ENCODE measurements around the gene URB2. TPM values are rescaled to one million over a fixed set of nuclear protein-coding genes. Genes with fewer than 3 reads are reported as not detected.

Gene URB2
- total and polyA plus RNA-seq, 10 donors = 2.1 to 13.6 (median 9.4) TPM

- WGBS, 5 donors = 90 to 95% (median 92%) methylated on average over 11 of the region's 11 CpGs
- intact Hi-C loops (cut with DNase I; ENCODE audit: low total_unique reads) = no loop called here
- no peak overlapping the region for H3K27ac ChIP-seq
These were observed 8.5 kb upstream of the URB2 start for GRCh38 chr1:229617351-229618100.

GRCh38 chr1:229619002-229619401 lies 7.0 kb upstream of the URB2 start:
- TF ChIP-seq POLR2AphosphoS5 (IDR thresholded peaks at IDR 0.05) (no peak), CTCF (IDR thresholded peaks at IDR 0.05 in 8 of 11, conservative IDR thresholded peaks at IDR 0.05 in 3 of 11) (no peak), POLR2A (IDR thresholded peaks at IDR 0.05) (no peak)
- H3K4me1 ChIP-seq = peaks cover under 1 to 60% (median 22%) of the 10 kb centered on the region in 6 donors
- peaks cover 0 to 7% (median 4%) of the 10 kb centered on the region in 6 donors for H3K36me3 ChIP-seq
- no peak overlapping the region for H3K4me3 ChIP-seq
- no peak for DNase-seq
- no peak overlapping the region for H3K27ac ChIP-seq
- intact Hi-C loops (cut with DNase I; ENCODE audit: low total_unique reads) = no loop called here
- no peaks in the 10 kb centered on the region for H3K9me3 ChIP-seq
- no peaks in the 10 kb centered on the region for H3K27me3 ChIP-seq (replicated peaks in 1 of 7)

More at GRCh38 chr1:229617351-229618100, 8.5 kb upstream of the URB2 start:
- Histone ChIP-seq H3K4me1 (peaks cover 0 to 46% (median 11%) of the 10 kb centered on the region in 6 donors), H3K27me3 (replicated peaks in 1 of 7) (no peaks in the 10 kb centered on the region), H3K4me3 (no peak overlapping the region), H3K9me3 (no peaks in the 10 kb centered on the region), H3K36me3 (peaks cover 0 to 22% (median 14%) of the 10 kb centered on the region in 6 donors)
- TF ChIP-seq CTCF (IDR thresholded peaks at IDR 0.05 in 8 of 11, conservative IDR thresholded peaks at IDR 0.05 in 3 of 11) (no peak), POLR2AphosphoS5 (IDR thresholded peaks at IDR 0.05) (no peak), POLR2A (IDR thresholded peaks at IDR 0.05) (no peak)
- no peak for DNase-seq

GRCh38 chr1:229619614-229620013 lies 6.4 kb upstream of the URB2 start:
- WGBS, 5 donors = 83 to 93% (median 86%) methylated on average over 5 of the region's 5 CpGs
- intact Hi-C loops (cut with DNase I; ENCODE audit: low total_unique reads) = no loop called here
- TF ChIP-seq POLR2AphosphoS5 (IDR thresholded peaks at IDR 0.05) (no peak), POLR2A (IDR thresholded peaks at IDR 0.05) (no peak), CTCF (IDR thresholded peaks at IDR 0.05 in 8 of 11, conservative IDR thresholded peaks at IDR 0.05 in 3 of 11) (no peak)

GRCh38 chr1:229620876-229621275 lies 5.2 kb upstream of the URB2 start:
- no peaks in the 10 kb centered on the region for H3K36me3 ChIP-seq
- H3K27me3 ChIP-seq (replicated peaks in 1 of 7) = no peaks in the 10 kb centered on the region
- intact Hi-C loops (cut with DNase I; ENCODE audit: low total_unique reads) = no loop called here
- peaks cover 10 to 74% (median 33%) of the 10 kb centered on the region in 6 donors for H3K4me1 ChIP-seq
- TF ChIP-seq POLR2A (IDR thresholded peaks at IDR 0.05) = no peak
- TF ChIP-seq POLR2AphosphoS5 (IDR thresholded peaks at IDR 0.05) = no peak
- no peak for TF ChIP-seq CTCF (IDR thresholded peaks at IDR 0.05 in 8 of 11, conservative IDR thresholded peaks at IDR 0.05 in 3 of 11)
- H3K4me3 ChIP-seq = no peak overlapping the region
- no peak for DNase-seq
- H3K9me3 ChIP-seq = no peaks in the 10 kb centered on the region
- no peak overlapping the region for H3K27ac ChIP-seq
- 64 to 85% (median 75%) methylated on average over 3 of the region's 3 CpGs for WGBS, 5 donors

More at GRCh38 chr1:229619614-229620013, 6.4 kb upstream of the URB2 start:
- Histone ChIP-seq H3K27me3 (replicated peaks in 1 of 7) (no peaks in the 10 kb centered on the region), H3K27ac (no peak overlapping the region), H3K4me1 (peaks cover 7 to 66% (median 28%) of the 10 kb centered on the region in 6 donors), H3K36me3 (peaks cover 0 to 1% (median 0%) of the 10 kb centered on the region in 6 donors), H3K4me3 (no peak overlapping the region), H3K9me3 (no peaks in the 10 kb centered on the region)
- DNase-seq = no peak
